Common myeloid progenitor, CD34-positive (primary cell): ENCODE measurements around the gene PRKACB.

ENCODE experiments used
- CTCF ChIA-PET: fragments of 350-600 bp; sonication (Branson Sonifier 250); formaldehyde crosslinking; loops from one replicate; lab custom pipeline; 2021; ENCODE audit warnings: antibody characterized with exemption; lab: Charles Lee
- POLR2A ChIA-PET: fragments of 350-600 bp; sonication (Branson Sonifier 250); formaldehyde crosslinking; loops from one replicate; lab custom pipeline; 2021; ENCODE audit warnings: antibody characterized with exemption; lab: Charles Lee
- DNase-seq, 3 donors: peaks; one replicate each; pipeline versions ENCODE4 v3.0.0 to v3.0.0-alpha.2; 2013
- H3K27ac ChIP-seq, 2 experiments: 1 replicate in 1 of 2; 2 replicates in 1 of 2; pipeline ENCODE4 v1.7.0; 2013; ENCODE audit warnings: inconsistent platforms in 2 of 2, low read length in 2 of 2, mild to moderate bottlenecking in 2 of 2, low read depth in 1 of 2, moderate library complexity in 1 of 2; ENCODE audit not compliant: severe bottlenecking in 2 of 2, insufficient read depth in 1 of 2, poor library complexity in 1 of 2
- H3K27me3 ChIP-seq, 5 experiments: replicated peaks in 2 of 5; 1 replicate in 3 of 5; 2 replicates in 2 of 5; pipeline versions ENCODE4 v1.6.1 to v1.7.0; 2013; ENCODE audit warnings: low read length in 4 of 5, mild to moderate bottlenecking in 2 of 5, moderate library complexity in 2 of 5, inconsistent platforms in 1 of 5; ENCODE audit not compliant: insufficient read depth in 5 of 5, control insufficient read depth in 4 of 5
- H3K36me3 ChIP-seq, 4 experiments: 1 replicate in 2 of 4; 2 replicates in 2 of 4; pipeline versions ENCODE4 v1.6.1 to v1.7.0; 2013; ENCODE audit warnings: low read length in 3 of 4, control low read depth in 1 of 4, mild to moderate bottlenecking in 1 of 4; ENCODE audit not compliant: control insufficient read depth in 4 of 4, insufficient read depth in 4 of 4
- H3K4me1 ChIP-seq, 4 experiments: 1 replicate in 3 of 4; 2 replicates in 1 of 4; pipeline versions ENCODE4 v1.6.1 to v1.7.1; 2013; ENCODE audit warnings: low read length in 3 of 4, mild to moderate bottlenecking in 3 of 4, control low read depth in 1 of 4, inconsistent platforms in 1 of 4, moderate library complexity in 1 of 4; ENCODE audit not compliant: control insufficient read depth in 4 of 4, insufficient read depth in 4 of 4; ENCODE audit errors: control extremely low read depth in 1 of 4
- H3K4me3 ChIP-seq, 7 experiments: 1 replicate in 4 of 7; 2 replicates in 3 of 7; pipeline versions ENCODE4 v1.5.1 to v1.7.0; 2013; ENCODE audit warnings: mild to moderate bottlenecking in 7 of 7, low read length in 6 of 7, moderate library complexity in 6 of 7, inconsistent platforms in 2 of 7, low read depth in 2 of 7, control low read depth in 1 of 7; ENCODE audit not compliant: insufficient read depth in 4 of 7, control insufficient read depth in 1 of 7; ENCODE audit errors: extremely low read depth in 1 of 7
- H3K9me3 ChIP-seq, 5 experiments: 1 replicate in 4 of 5; 2 replicates in 1 of 5; pipeline versions ENCODE4 v1.6.1 to v1.7.1; 2013; ENCODE audit warnings: low read length in 4 of 5, mild to moderate bottlenecking in 2 of 5, inconsistent platforms in 1 of 5, low read depth in 1 of 5, moderate library complexity in 1 of 5; ENCODE audit not compliant: control insufficient read depth in 4 of 5, insufficient read depth in 2 of 5; ENCODE audit errors: control extremely low read depth in 1 of 5
- WGBS: methylation state at CpG from one replicate; pipeline ENCODE4 v1.1.5; 2013; ENCODE audit not compliant: insufficient coverage; 5-methylcytosine and 5-hydroxymethylcytosine counted together

The PRKACB gene

GRCh38 chr1:84268346-84268745 is 124.3 kb downstream of the PRKACB start:
- Histone ChIP-seq H3K4me1 (peaks cover 0 to 11% (median 3%) of the 10 kb centered on the region in 4 experiments), H3K27ac (no peak overlapping the region), H3K9me3 (no peaks in the 10 kb centered on the region), H3K4me3 (no peak overlapping the region), H3K27me3 (no peaks in the 10 kb centered on the region), H3K36me3 (no peaks in the 10 kb centered on the region)
- no peak for DNase-seq
- ChIA-PET POLR2A (no interaction called here), CTCF (interaction anchor here (1.0 kb wide), 1 partner anchor 121 kb away, joined by 3 read pairs; no protein-coding TSS in a partner anchor)
- WGBS = no CpG with 5 or more reads among the region's 1 CpG

- no peak overlapping the region for H3K4me3 ChIP-seq
- no peaks in the 10 kb centered on the region for H3K9me3 ChIP-seq
- H3K27ac ChIP-seq = no peak overlapping the region
- no CpG with 5 or more reads among the region's 2 CpGs for WGBS
- no peaks in the 10 kb centered on the region for H3K27me3 ChIP-seq
- H3K4me1 ChIP-seq = peaks cover 0 to 11% (median 3%) of the 10 kb centered on the region in 4 experiments
- ChIA-PET POLR2A (no interaction called here), CTCF (interaction anchor here (1.0 kb wide), 1 partner anchor 122 kb away, joined by 3 read pairs; no protein-coding TSS in a partner anchor)
- DNase-seq = no peak
- H3K36me3 ChIP-seq = no peaks in the 10 kb centered on the region
These were observed 125.2 kb downstream of the PRKACB start for GRCh38 chr1:84269306-84269705.

GRCh38 chr1:84271441-84272151 is 127.5 kb downstream of the PRKACB start:
- no peak overlapping the region for H3K4me3 ChIP-seq
- no peaks in the 10 kb centered on the region for H3K36me3 ChIP-seq
- H3K9me3 ChIP-seq = no peaks in the 10 kb centered on the region
- DNase-seq = peak in 2 of 3 donors; percentile 23 to 45
- H3K4me1 ChIP-seq = peaks cover 0 to 11% (median 4%) of the 10 kb centered on the region in 4 experiments
- CTCF ChIA-PET = interaction anchor here (0.6 to 1.0 kb wide), 2 partner anchors 21 to 36 kb away, joined by 3 read pairs; no protein-coding TSS in a partner anchor
- H3K27me3 ChIP-seq = no peaks in the 10 kb centered on the region
- no peak overlapping the region for H3K27ac ChIP-seq
- POLR2A ChIA-PET = no interaction called here
- WGBS = 70% methylated on average over 6 of the region's 6 CpGs

- Histone ChIP-seq H3K9me3 (no peaks in the 10 kb centered on the region), H3K27ac (no peak overlapping the region), H3K27me3 (no peaks in the 10 kb centered on the region), H3K36me3 (no peaks in the 10 kb centered on the region), H3K4me1 (peaks cover 0 to 11% (median 4%) of the 10 kb centered on the region in 4 experiments), H3K4me3 (no peak overlapping the region)
- DNase-seq = no peak
- ChIA-PET CTCF (interaction anchor here (0.6 to 1.0 kb wide), 2 partner anchors 20 to 37 kb away, joined by 3 read pairs; no protein-coding TSS in a partner anchor), POLR2A (no interaction called here)
- 80% methylated on average over 1 of the region's 1 CpG for WGBS
These were observed 128.3 kb downstream of the PRKACB start for GRCh38 chr1:84272401-84272800.

DNA sequence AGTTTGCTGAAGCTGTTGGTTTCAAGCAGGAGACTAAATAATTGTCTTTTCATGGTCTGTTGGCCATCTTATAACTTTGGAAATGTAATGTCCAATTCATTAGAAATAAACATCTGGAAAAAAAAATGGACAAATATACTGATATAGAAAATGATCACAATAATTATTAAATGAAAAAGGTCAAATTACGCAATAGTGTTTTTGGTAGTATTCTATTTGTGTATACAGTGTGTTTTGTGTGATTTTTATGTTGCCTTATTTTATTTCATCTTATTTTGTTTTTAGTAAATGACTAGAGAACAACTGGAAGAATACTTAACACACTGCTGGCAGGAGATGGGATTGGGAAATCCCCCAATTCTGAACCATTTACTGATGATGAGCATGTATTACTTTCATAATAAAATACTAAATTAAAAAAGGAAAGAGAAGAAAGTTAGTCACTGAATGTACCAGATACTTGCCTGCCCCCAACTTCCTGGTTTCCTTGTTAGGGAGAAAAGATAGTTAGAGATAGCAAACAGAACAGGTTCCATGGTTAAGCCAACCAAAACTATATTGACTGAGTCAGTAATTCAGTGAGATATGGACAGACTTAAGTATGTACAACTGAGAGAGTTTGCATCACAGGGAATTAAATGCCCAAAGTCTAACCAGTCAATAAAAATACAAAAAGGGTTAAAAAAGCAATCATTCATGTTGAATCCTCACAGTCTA is 133.4 kb downstream of the PRKACB start:
- no peaks in the 10 kb centered on the region for H3K36me3 ChIP-seq
- WGBS = no CpG with 5 or more reads among the region's 1 CpG
- no peaks in the 10 kb centered on the region for H3K9me3 ChIP-seq
- no peaks in the 10 kb centered on the region for H3K27me3 ChIP-seq
- DNase-seq = no peak
- CTCF ChIA-PET = no interaction called here
- H3K4me3 ChIP-seq = no peak overlapping the region
- no peak overlapping the region for H3K27ac ChIP-seq
- H3K4me1 ChIP-seq = peaks cover 0 to 3% (median 0%) of the 10 kb centered on the region in 4 experiments
- POLR2A ChIA-PET = no interaction called here

GRCh38 chr1:84278905-84279304 is 134.8 kb downstream of the PRKACB start:
- no peaks in the 10 kb centered on the region for H3K36me3 ChIP-seq
- no peak for DNase-seq
- POLR2A ChIA-PET = no interaction called here
- H3K4me3 ChIP-seq = no peak overlapping the region
- CTCF ChIA-PET = interaction anchor here (0.6 kb wide), 1 partner anchor 11 kb away, joined by 3 read pairs; no protein-coding TSS in a partner anchor
- peaks cover 0 to 3% (median 0%) of the 10 kb centered on the region in 4 experiments for H3K4me1 ChIP-seq
- WGBS = 90% methylated on average over 6 of the region's 7 CpGs
- H3K27ac ChIP-seq = no peak overlapping the region
- no peaks in the 10 kb centered on the region for H3K27me3 ChIP-seq
- no peaks in the 10 kb centered on the region for H3K9me3 ChIP-seq

DNA sequence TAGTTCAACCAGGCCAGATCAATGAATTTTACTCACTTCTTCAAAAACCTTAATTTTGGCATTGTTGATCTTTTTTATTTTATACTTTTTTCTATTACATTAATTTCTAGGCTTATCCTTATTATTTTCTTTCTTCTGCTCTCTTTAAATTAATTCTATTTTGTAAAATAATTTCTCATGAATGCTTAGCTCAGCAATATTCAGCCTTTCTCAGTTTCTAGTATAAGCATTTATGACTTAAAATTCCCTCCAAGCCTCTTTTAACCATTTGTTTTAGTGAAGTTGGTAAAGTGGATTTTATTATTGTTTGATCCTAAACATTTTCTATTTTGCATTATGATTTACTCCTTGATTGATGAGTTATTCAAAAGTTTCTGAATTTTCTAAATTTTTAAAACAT is 136.8 kb downstream of the PRKACB start:
- no peaks in the 10 kb centered on the region for H3K27me3 ChIP-seq
- no peaks in the 10 kb centered on the region for H3K9me3 ChIP-seq
- H3K4me1 ChIP-seq = no peaks in the 10 kb centered on the region
- no peak overlapping the region for H3K27ac ChIP-seq
- no peaks in the 10 kb centered on the region for H3K36me3 ChIP-seq
- no peak for DNase-seq
- no peak overlapping the region for H3K4me3 ChIP-seq
- CTCF ChIA-PET = no interaction called here
- POLR2A ChIA-PET = no interaction called here
